PFSK-1 (cell line): Measurements from ENCODE around the gene GPR137B.

Experiments used
- FOXP2 ChIP-seq: optimal IDR thresholded peaks from 2 replicates; pipeline ENCODE3; 2011; ENCODE audit warnings: borderline replicate concordance, control low read depth, inconsistent platforms; ENCODE audit not compliant: insufficient read depth; ENCODE audit errors: extremely low read length, extremely low read depth
- POLR2AphosphoS5 ChIP-seq: IDR thresholded peaks from 2 replicates; pipeline ENCODE4 v1.6.1; 2012; ENCODE audit warnings: low read depth, mild to moderate bottlenecking, control low read depth, low read length, moderate library complexity
- REST ChIP-seq, 2 experiments: IDR thresholded peaks; 2 replicates each; pipeline versions ENCODE4 v1.6.1 to v1.8.0; 2011 to 2012; ENCODE audit warnings: low read depth in 2 of 2, low read length in 2 of 2, control low read depth in 1 of 2, inconsistent platforms in 1 of 2, mild to moderate bottlenecking in 1 of 2, moderate library complexity in 1 of 2; ENCODE audit not compliant: insufficient read depth in 1 of 2
- SIN3A ChIP-seq: IDR thresholded peaks from 2 replicates; pipeline ENCODE4 v1.6.1; 2012; ENCODE audit warnings: mild to moderate bottlenecking, low read length, moderate library complexity, borderline replicate concordance; ENCODE audit not compliant: insufficient read depth
- TAF1 ChIP-seq: IDR thresholded peaks from 2 replicates; pipeline ENCODE4 v1.6.1; 2012; ENCODE audit warnings: low read length, control low read depth, borderline replicate concordance; ENCODE audit not compliant: insufficient read depth

GPR137B gene

GRCh38 chr1:236193184-236193583 lies 50.8 kb downstream of the GPR137B start:
- TF ChIP-seq POLR2AphosphoS5 (no peak), TAF1 (no peak), SIN3A (no peak), REST (IDR thresholded peaks at IDR 0.05; ENCODE audit: insufficient read depth in 1 of 2, low read depth in 2 of 2, low read length in 2 of 2) (no peak), FOXP2 (no peak)

DNA sequence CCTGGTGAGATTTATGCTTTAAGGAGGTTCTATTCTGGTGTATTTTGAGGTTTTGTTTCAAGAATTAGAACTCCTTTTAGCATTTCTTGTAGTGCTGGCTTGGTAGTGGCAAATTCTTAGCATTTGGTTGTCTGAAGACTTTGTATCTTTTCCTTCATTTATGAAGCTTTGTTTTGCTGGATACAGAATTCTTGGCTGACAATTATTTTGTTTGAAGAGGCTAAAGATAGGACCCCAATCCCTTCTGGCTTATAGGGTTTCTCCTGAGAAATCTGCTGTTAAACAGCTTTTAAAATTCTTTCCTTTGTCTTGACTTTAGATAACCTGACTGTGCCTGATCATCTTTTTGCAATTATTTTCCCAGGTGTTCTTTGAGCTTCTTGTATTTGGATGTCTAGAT lies 58.6 kb downstream of the GPR137B start:
- no peak for TF ChIP-seq POLR2AphosphoS5
- no peak for TF ChIP-seq FOXP2
- TF ChIP-seq TAF1 = no peak
- no peak for TF ChIP-seq SIN3A

DNA sequence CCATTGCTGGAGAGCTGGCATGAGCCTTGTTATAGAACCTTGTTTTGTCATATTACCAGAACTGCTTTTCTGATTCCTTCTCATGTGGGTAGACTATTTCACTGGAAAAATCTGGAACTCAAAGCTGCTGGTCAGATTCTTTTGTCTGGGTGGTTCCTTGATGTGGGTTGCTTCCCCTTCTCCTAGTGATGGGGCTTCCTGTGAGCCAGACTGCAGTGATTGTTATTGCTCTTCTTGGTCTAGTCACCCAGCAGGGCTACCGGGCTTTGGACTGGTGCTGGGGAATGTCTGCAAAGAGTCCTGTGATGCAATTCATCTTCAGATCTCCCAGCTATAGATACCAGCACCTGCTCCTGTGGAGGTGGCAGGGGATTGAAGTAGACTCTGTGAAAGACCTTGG lies 59.4 kb downstream of the GPR137B start:
- no peak for TF ChIP-seq SIN3A
- no peak for TF ChIP-seq POLR2AphosphoS5
- no peak for TF ChIP-seq FOXP2
- no peak for TF ChIP-seq TAF1
- no peak for TF ChIP-seq REST (IDR thresholded peaks at IDR 0.05; ENCODE audit: insufficient read depth in 1 of 2, low read depth in 2 of 2, low read length in 2 of 2)

DNA sequence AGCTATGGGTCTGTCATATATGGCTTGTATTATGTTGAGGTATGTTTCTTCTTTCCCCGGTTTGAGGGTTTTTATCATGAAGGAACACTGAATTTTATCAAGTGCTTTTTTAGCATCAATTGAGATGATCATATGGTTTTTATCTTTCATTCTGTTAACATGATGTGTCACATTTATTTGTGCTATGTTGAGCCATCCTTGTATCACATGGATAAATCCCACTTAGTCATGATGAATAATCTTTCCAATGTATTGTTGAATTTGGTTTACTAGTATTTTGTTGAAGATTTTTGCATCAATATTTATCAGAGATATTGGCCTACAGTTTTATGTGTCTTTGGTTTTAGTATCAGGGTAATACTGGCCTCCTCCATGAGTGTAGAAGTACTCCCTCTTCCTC lies 61.7 kb downstream of the GPR137B start:
- TF ChIP-seq TAF1 = no peak
- TF ChIP-seq FOXP2 = no peak

DNA sequence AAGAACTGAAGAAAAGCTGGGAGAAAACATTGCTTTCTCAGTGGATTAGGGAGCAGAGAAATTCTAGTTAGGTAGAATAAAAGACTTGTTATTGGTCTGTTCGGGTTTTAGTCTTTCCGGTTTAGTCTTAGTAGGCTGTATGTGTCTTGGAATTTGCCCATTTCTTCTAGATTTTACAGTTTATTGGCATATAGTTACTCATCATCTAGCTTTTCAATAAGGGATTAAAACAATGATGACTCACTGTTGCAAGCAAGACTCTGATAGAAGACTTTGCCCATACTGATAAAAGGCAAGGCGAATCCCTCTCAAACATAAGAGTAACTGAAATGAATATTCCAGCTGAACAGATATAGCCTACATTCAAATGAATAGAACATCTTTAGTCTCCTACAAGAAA lies 62.3 kb downstream of the GPR137B start:
- TF ChIP-seq SIN3A (no peak), TAF1 (no peak), FOXP2 (no peak), POLR2AphosphoS5 (no peak), REST (IDR thresholded peaks at IDR 0.05; ENCODE audit: insufficient read depth in 1 of 2, low read depth in 2 of 2, low read length in 2 of 2) (no peak)

DNA sequence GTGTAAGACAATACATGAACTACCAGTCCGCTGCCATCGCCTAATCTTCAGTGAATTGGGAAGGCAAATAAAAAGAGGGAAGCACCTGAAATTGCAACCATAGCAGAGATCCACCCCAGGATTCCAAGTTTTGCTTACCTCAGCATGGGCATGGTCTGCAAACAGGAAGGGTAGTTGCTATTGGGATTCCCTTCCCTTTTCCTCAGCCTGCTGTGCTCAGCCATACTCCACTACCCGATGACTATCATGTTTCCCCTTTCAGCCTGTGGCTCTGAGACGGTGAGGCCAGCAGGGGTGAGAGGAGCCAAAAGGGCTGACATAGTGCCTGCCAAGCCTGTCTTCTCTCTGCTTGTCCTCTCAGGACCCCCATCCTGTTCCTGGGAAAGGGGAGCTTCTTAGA lies 64.2 kb downstream of the GPR137B start:
- no peak for TF ChIP-seq FOXP2
- TF ChIP-seq POLR2AphosphoS5 = no peak
- TF ChIP-seq REST (IDR thresholded peaks at IDR 0.05; ENCODE audit: insufficient read depth in 1 of 2, low read depth in 2 of 2, low read length in 2 of 2) = no peak
- TF ChIP-seq SIN3A = no peak
- TF ChIP-seq TAF1 = no peak
